Gastroesophageal sphincter (tissue), 4 donors: ENCODE results near the gene EHMT1. TPM values are rescaled to one million over a fixed set of nuclear protein-coding genes. Genes with fewer than 3 reads are reported as not detected.

Experiments used
- ATAC-seq: fragments of 150-250 bp; one replicate; pipeline ENCODE4 v1.9.1; 2016; ENCODE audit warnings: mild to moderate bottlenecking, moderate library complexity
- H3K27ac ChIP-seq, 4 donors: fragments of 200-600 bp; sonication (generic) in 3 of 4; 1 replicate in 3 of 4; 2 replicates in 1 of 4; pipeline ENCODE4 v1.5.1; 2016 to 2019
- H3K27me3 ChIP-seq: fragments of 200-600 bp; sonication (generic); one replicate; pipeline ENCODE4 v1.5.1; 2019
- H3K36me3 ChIP-seq, 2 donors: fragments of 200-600 bp; sonication (generic); one replicate each; pipeline ENCODE4 v1.5.1; 2019; ENCODE audit warnings: control low read depth in 1 of 2
- H3K4me1 ChIP-seq, 3 donors: fragments of 200-600 bp; sonication (generic); 1 replicate in 2 of 3; 2 replicates in 1 of 3; pipeline ENCODE4 v1.5.1; 2016 to 2019; ENCODE audit warnings: control low read depth in 2 of 3
- H3K4me3 ChIP-seq, 2 donors: fragments of 200-600 bp; sonication (generic); one replicate each; pipeline ENCODE4 v1.5.1; 2019; ENCODE audit warnings: mild to moderate bottlenecking in 1 of 2, moderate library complexity in 1 of 2
- H3K9me3 ChIP-seq, 3 donors: fragments of 200-600 bp; sonication (generic); one replicate each; pipeline ENCODE4 v1.5.1; 2017 to 2019; ENCODE audit warnings: control low read depth in 2 of 3
- EP300 ChIP-seq: sonication (generic); formaldehyde crosslinking; IDR thresholded peaks from one replicate; pipeline ENCODE4 v1.6.1; 2017; ENCODE audit warnings: antibody characterized with exemption, mild to moderate bottlenecking
- POLR2A ChIP-seq, 2 donors: fragments of 450-650 bp; IDR thresholded peaks; one replicate each; pipeline ENCODE4 v1.6.1; 2017; ENCODE audit warnings: antibody characterized with exemption in 2 of 2, mild to moderate bottlenecking in 2 of 2, moderate library complexity in 1 of 2
- POLR2AphosphoS5 ChIP-seq: sonication (generic); formaldehyde crosslinking; IDR thresholded peaks from one replicate; pipeline ENCODE4 v1.6.1; 2017; ENCODE audit warnings: antibody characterized with exemption
- WGBS, 2 donors: methylation state at CpG; one replicate each; pipeline ENCODE4 v1.1.5; 2018; ENCODE audit warnings: low coverage in 1 of 2; 5-methylcytosine and 5-hydroxymethylcytosine counted together
- total RNA-seq, 4 donors: library from RNA; depleted of rRNA; stranded (reverse); fragments of >200 nt; gene quantifications; one replicate each; pipeline ENCODE4 v1.1.0, GENCODE V29; 2016
- TF ChIP-seq, protein P1 (sequence below), 4 experiments: fragments of 200-600 bp in 2 of 4; fragments of 450-650 bp in 2 of 4; sonication (generic) in 1 of 4; IDR thresholded peaks; one replicate each; pipeline ENCODE4 v1.5.1; 2017 to 2019; ENCODE audit warnings: antibody characterized with exemption in 4 of 4, mild to moderate bottlenecking in 2 of 4, moderate library complexity in 2 of 4

Gene EHMT1
- total RNA-seq, 4 donors from 2014 or later, result 49.2 to 79.7 (median 64.7) TPM

DNA sequence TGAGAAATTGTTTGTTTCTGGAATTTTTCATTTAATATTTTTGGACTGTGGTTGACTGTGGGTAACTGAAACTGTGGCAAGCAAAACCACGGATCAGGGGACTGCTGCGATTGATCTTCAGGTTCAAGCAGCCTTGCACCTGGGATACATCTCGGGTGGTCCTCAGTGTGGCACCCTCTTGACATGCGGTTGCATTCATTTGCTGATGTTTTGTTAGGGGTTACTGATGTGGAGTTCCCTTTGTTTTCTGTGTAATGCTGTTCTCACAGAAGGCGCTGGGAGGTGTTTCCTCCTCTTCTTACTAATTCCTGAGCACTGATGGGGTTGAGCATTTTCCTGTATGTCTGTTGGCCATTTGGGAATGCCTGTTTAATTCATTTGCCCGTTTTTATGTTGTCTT, 60.4 kb downstream of the EHMT1 start:
- WGBS, 2 donors, result 78 to 83% methylated on average over 4 of the region's 6 CpGs

DNA sequence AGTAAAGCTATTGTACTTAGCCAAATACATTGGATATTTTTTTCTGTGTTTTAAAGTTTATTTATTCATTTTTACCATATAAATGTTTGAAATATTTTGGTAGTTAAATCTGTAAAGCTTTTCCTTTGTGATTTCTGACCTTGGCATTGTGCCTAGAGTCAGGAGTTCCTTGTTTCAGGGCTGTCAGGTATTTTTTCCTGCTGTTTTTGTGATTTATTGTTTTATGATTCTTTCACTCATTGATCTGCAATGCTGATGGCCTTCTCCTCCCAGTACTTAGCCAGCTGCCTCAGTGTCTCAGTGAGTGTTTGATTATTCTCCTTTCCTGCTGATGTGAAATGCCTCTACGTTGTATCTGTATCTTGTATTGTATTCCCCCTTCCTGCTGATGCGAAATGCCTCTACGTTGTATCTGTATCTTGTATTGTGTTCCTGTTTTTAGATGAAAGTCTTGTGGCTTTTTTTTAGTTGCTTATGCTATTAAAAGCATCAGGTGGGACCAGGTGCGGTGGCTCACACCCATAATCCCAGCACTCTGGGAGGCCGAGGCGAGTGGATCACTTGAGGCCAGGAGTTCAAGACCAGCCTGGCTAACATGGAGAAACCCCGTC, 61.0 kb downstream of the EHMT1 start:
- no peaks in the 10 kb centered on the region for H3K27me3 ChIP-seq
- H3K4me1 ChIP-seq, result peaks cover 0 to 45% (median 0%) of the 10 kb centered on the region in 3 donors
- H3K9me3 ChIP-seq, result no peaks in the 10 kb centered on the region
- 59 to 77% methylated on average over 3 of the region's 7 CpGs for WGBS, 2 donors
- TF ChIP-seq POLR2AphosphoS5 (no peak), POLR2A (IDR thresholded peaks at IDR 0.05) (no peak), EP300 (no peak)
- H3K27ac ChIP-seq, result no peak overlapping the region
- no peak overlapping the region for H3K4me3 ChIP-seq
- no peak for ATAC-seq
- peaks cover 0 to 7% of the 10 kb centered on the region in 2 donors for H3K36me3 ChIP-seq

More for the DNA sequence above, 60.4 kb downstream of the EHMT1 start:
- Histone ChIP-seq H3K27ac (no peak overlapping the region), H3K36me3 (peaks cover 0 to 7% of the 10 kb centered on the region in 2 donors), H3K4me3 (no peak overlapping the region), H3K4me1 (peaks cover 0 to 49% (median 5%) of the 10 kb centered on the region in 3 donors), H3K27me3 (no peaks in the 10 kb centered on the region), H3K9me3 (no peaks in the 10 kb centered on the region)
- TF ChIP-seq, protein P1, sequence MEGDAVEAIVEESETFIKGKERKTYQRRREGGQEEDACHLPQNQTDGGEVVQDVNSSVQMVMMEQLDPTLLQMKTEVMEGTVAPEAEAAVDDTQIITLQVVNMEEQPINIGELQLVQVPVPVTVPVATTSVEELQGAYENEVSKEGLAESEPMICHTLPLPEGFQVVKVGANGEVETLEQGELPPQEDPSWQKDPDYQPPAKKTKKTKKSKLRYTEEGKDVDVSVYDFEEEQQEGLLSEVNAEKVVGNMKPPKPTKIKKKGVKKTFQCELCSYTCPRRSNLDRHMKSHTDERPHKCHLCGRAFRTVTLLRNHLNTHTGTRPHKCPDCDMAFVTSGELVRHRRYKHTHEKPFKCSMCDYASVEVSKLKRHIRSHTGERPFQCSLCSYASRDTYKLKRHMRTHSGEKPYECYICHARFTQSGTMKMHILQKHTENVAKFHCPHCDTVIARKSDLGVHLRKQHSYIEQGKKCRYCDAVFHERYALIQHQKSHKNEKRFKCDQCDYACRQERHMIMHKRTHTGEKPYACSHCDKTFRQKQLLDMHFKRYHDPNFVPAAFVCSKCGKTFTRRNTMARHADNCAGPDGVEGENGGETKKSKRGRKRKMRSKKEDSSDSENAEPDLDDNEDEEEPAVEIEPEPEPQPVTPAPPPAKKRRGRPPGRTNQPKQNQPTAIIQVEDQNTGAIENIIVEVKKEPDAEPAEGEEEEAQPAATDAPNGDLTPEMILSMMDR (IDR thresholded peaks at IDR 0.05), result no peak
- TF ChIP-seq EP300, result no peak
- ATAC-seq, result no peak

DNA sequence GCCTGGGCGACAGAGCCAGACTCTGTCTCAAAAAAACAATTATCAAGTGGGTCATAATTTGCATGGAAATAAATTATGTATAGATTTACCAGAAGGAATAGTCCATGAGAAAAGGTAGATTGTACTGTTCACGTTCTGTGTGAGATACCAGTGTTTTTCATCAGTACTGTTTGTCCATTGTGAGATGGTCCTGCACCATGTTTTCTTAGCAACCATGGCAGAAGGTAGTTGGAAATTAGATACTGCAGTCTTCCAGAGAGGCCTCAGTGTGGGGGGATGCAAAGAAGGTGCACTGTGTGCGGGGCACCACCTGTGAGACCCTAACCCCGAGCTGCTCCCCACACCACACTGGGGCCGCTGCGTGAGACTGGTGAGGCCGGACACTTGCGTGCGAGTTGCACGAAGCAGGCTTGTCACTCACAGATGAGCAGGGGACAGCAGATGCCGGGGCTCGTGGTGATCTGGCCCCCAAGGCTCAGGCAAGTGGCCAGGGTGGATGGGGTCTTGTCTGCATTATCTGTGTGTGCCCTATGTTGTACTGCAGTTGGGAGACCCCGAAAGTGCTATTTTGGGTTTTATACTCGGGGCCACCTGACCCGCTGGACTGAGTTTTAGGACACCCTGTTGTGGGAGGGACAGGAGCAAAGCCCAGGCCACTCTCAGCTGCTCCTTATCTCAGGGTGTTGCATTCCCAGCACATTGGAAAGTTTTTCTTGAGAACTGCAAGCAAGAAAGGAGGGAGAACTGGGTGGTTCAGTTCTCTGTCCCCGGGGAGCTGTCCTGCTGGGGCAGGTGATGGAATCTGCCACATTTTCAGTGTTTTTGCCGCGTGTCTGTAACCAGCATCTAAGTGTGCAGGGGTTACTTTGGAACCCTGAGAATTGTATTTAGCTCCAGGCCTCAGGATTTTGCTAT, 61.9 kb downstream of the EHMT1 start:
- no peak for TF ChIP-seq EP300
- TF ChIP-seq, protein P1 (IDR thresholded peaks at IDR 0.05), result no peak
- TF ChIP-seq POLR2A (IDR thresholded peaks at IDR 0.05), result no peak
- TF ChIP-seq POLR2AphosphoS5, result no peak
- ATAC-seq, result no peak
- 81 to 94% methylated on average over 5 to 9 of the region's 18 CpGs for WGBS, 2 donors
- Histone ChIP-seq H3K9me3 (no peaks in the 10 kb centered on the region), H3K27ac (no peak overlapping the region), H3K4me3 (no peak overlapping the region), H3K36me3 (peaks cover 0 to 7% of the 10 kb centered on the region in 2 donors), H3K27me3 (no peaks in the 10 kb centered on the region), H3K4me1 (peaks cover 0 to 44% (median 0%) of the 10 kb centered on the region in 3 donors)

DNA sequence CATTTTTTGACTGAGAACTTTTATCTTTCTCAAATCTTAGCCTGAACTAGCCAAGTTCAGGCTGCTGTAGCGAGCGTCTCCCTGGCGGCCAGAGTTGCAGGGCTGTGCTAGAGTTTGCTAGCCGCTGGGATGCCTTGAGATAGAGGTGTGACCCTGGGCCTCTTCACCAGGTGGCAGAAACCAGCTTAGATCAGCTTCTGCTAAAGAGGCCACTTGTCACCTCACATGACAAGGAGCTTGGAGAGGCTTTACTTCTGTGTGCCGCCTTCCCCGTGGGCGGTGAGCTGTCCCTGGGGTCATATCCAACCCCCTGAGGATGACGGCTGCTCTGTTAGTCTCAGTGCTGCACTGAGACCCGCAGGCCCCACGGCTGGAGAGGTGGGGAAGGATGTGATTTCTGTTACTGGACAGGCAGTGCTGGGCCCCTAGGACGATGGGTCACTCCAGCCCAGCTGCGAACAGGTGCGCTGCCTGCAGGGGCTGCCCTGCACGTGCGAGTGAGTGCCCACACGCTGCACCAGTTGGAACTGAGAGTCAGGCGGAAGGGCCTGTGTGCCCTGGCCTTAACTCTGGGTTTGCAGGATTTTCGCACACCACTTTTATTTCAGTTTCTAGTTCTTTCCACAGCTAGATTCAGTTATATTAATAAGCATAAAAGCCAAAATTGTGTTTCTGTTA, 63.8 kb downstream of the EHMT1 start:
- H3K4me1 ChIP-seq, result peaks cover 0 to 52% (median 0%) of the 10 kb centered on the region in 3 donors
- WGBS, 2 donors, result 84 to 88% methylated on average over 5 to 8 of the region's 18 CpGs
- no peaks in the 10 kb centered on the region for H3K9me3 ChIP-seq
- no peak overlapping the region for H3K4me3 ChIP-seq
- TF ChIP-seq POLR2AphosphoS5, result no peak
- TF ChIP-seq, protein P1 (IDR thresholded peaks at IDR 0.05), result no peak
- no peak for TF ChIP-seq EP300
- no peak for TF ChIP-seq POLR2A (IDR thresholded peaks at IDR 0.05)
- H3K36me3 ChIP-seq, result peaks cover 0 to 7% of the 10 kb centered on the region in 2 donors
- H3K27me3 ChIP-seq, result no peaks in the 10 kb centered on the region
- no peak for ATAC-seq
- H3K27ac ChIP-seq, result no peak overlapping the region

DNA sequence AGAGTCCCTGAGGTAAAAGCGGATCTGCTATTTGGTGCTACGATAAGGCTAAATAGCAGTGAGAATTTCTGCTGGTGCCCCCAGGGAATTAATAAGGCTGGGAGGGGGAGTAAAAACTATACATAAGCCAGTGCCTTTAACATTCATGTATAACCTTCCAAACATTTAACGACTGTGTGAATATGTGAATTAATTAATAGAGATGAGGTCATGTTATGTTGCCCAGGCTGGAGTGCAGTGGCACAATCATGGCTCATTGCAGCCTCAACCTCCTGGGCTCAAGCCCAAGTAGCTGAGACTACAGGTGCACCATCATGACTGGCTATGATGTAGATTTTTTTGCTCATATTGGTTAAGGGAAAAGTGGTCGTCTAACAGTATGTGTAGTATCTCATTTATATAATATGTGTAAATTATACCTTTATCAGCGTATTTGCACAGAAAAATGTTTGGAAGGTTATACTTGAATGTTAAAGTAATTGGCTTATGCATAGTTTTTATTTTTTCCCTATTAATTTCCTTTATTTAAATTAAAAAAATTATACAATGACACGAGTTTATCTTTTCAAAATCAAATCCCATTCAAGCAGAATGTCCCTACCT, 64.6 kb downstream of the EHMT1 start:
- 84 to 89% methylated on average over 6 of the region's 6 CpGs for WGBS, 2 donors
- no peak overlapping the region for H3K4me3 ChIP-seq
- peaks cover 0 to 7% of the 10 kb centered on the region in 2 donors for H3K36me3 ChIP-seq
- TF ChIP-seq POLR2AphosphoS5 (no peak), EP300 (no peak), POLR2A (IDR thresholded peaks at IDR 0.05) (no peak)
- TF ChIP-seq, protein P1 (IDR thresholded peaks at IDR 0.05), result no peak
- H3K4me1 ChIP-seq, result peaks cover 0 to 55% (median 0%) of the 10 kb centered on the region in 3 donors
- no peak overlapping the region for H3K27ac ChIP-seq
- no peak for ATAC-seq
- no peaks in the 10 kb centered on the region for H3K27me3 ChIP-seq
- H3K9me3 ChIP-seq, result no peaks in the 10 kb centered on the region
